ENCODE data around the gene KRTAP10-11. TPM values are rescaled to one million over a fixed set of nuclear protein-coding genes. Genes with fewer than 3 reads are reported as not detected.

The KRTAP10-11 gene
- total and polyA plus RNA-seq, 2 donors from 2014 or later = not detected

- TF ChIP-seq CTCF (IDR thresholded peaks at IDR 0.05; ENCODE audit: borderline replicate concordance, extremely low read depth, insufficient read depth) = no peak
- Histone ChIP-seq H3K27me3 (ENCODE audit: control insufficient read depth, insufficient read depth, low read length) (no peaks in the 10 kb centered on the region), H3K9me3 (ENCODE audit: control insufficient read depth in 2 of 3, insufficient read depth in 1 of 3, low read length in 3 of 3) (no peaks in the 10 kb centered on the region), H3K4me3 (ENCODE audit: low read length in 3 of 3) (no peak overlapping the region), H3K27ac (ENCODE audit: low read depth in 2 of 2, low read length in 2 of 2) (no peak overlapping the region), H3K36me3 (ENCODE audit: control insufficient read depth in 2 of 3, insufficient read depth in 3 of 3, low read length in 3 of 3) (no peaks in the 10 kb centered on the region), H3K4me1 (ENCODE audit: control insufficient read depth in 2 of 3, insufficient read depth in 2 of 3, low read depth in 1 of 3, low read length in 3 of 3) (no peaks in the 10 kb centered on the region), H3K9ac (ENCODE audit: low read length in 3 of 3) (no peak overlapping the region)
- FAIRE-seq (no peak), DNase-seq (no peak)
- intact Hi-C loops (cut with DNase I) = no loop called here
These were observed 973 bp downstream of the KRTAP10-11 start for GRCh38 chr21:44647222-44647552.

DNA sequence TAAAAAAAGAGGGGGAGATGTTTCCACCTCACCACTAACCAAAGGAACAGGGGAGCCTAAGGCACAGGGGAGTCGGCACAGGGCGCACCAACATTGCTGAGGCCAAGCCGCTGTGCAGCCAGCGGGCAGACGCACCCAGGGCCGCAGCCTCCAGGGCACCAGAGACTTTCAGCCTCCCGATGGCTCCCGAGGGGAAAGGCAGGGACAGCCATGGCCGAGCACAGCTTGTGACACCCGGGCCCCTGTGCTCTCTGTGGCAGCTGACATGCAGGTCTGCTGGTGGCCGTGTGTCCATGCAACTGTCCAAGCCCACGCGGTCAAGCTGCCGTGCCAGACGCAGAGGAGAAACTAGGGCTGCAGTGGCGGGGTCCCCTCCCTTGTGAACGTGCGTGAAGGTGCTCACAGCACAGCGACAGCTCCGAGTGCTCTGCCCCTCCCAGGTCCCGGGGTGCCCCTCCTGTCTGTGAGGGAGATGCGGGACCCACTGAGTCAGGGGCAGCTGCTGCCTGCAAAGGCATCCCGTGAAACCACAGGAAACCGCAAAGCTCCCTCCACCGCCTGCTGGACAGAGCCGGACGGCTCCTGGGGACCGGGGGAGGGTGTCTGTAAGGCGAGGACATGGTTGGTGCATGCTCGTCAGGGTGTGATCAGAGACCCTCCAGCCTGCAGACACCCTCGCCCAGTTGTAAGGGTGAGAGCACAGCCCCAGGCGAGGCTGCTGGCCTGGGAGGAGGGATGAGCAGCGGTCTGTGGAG, 2.5 kb downstream of the KRTAP10-11 start:
- H3K9me3 ChIP-seq (ENCODE audit: control insufficient read depth in 2 of 3, insufficient read depth in 1 of 3, low read length in 3 of 3) = no peaks in the 10 kb centered on the region
- no peaks in the 10 kb centered on the region for H3K4me1 ChIP-seq (ENCODE audit: control insufficient read depth in 2 of 3, insufficient read depth in 2 of 3, low read depth in 1 of 3, low read length in 3 of 3)
- no peak for TF ChIP-seq CTCF (IDR thresholded peaks at IDR 0.05; ENCODE audit: borderline replicate concordance, extremely low read depth, insufficient read depth)
- no peaks in the 10 kb centered on the region for H3K36me3 ChIP-seq (ENCODE audit: control insufficient read depth in 2 of 3, insufficient read depth in 3 of 3, low read length in 3 of 3)
- no peak overlapping the region for H3K27ac ChIP-seq (ENCODE audit: low read depth in 2 of 2, low read length in 2 of 2)
- DNase-seq (peak in 2 of 5 donors; percentile 5 to 9), FAIRE-seq (no peak)
- H3K4me3 ChIP-seq (ENCODE audit: low read length in 3 of 3) = no peak overlapping the region
- H3K9ac ChIP-seq (ENCODE audit: low read length in 3 of 3) = no peak overlapping the region
- no peaks in the 10 kb centered on the region for H3K27me3 ChIP-seq (ENCODE audit: control insufficient read depth, insufficient read depth, low read length)
- intact Hi-C loops (cut with DNase I) = no loop called here

DNA sequence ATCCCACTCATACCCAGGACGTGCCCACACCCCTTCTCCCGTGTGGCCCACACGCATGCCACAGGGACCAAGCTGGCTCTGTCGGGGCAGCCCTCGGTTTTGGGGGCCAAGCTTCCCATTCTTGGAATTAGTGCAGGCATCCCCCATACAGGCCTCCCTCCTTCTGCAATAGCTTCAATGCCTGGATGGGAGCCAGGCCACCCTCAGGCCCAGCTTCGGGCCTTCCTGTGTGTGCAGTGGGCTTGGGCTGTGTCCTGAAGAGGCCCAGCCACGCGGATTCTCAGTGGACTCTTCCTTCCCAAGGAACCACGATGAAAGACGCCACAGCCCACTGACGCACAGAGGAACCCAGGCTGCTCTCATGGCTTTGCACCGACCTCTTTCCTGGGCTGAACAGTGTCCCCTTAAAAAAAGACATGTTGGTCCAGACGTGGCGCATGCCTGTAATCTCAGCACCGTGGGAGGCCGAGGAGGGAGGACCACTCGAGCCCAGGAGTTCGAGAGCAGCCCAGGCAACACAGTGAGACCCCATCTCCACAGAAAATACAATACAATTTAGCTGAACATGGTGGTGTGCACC, 3.4 kb downstream of the KRTAP10-11 start:
- intact Hi-C loops (cut with DNase I) = no loop called here

More for the DNA sequence above, 3.4 kb downstream of the KRTAP10-11 start:
- no peak overlapping the region for H3K27ac ChIP-seq (ENCODE audit: low read depth in 2 of 2, low read length in 2 of 2)
- no peaks in the 10 kb centered on the region for H3K9me3 ChIP-seq (ENCODE audit: control insufficient read depth in 2 of 3, insufficient read depth in 1 of 3, low read length in 3 of 3)
- no peaks in the 10 kb centered on the region for H3K4me1 ChIP-seq (ENCODE audit: control insufficient read depth in 2 of 3, insufficient read depth in 2 of 3, low read depth in 1 of 3, low read length in 3 of 3)
- TF ChIP-seq CTCF (IDR thresholded peaks at IDR 0.05; ENCODE audit: borderline replicate concordance, extremely low read depth, insufficient read depth) = no peak
- no peak overlapping the region for H3K4me3 ChIP-seq (ENCODE audit: low read length in 3 of 3)
- no peak for DNase-seq
- H3K27me3 ChIP-seq (ENCODE audit: control insufficient read depth, insufficient read depth, low read length) = no peaks in the 10 kb centered on the region
- FAIRE-seq = no peak
- H3K9ac ChIP-seq (ENCODE audit: low read length in 3 of 3) = no peak overlapping the region
- no peaks in the 10 kb centered on the region for H3K36me3 ChIP-seq (ENCODE audit: control insufficient read depth in 2 of 3, insufficient read depth in 3 of 3, low read length in 3 of 3)
